ENCODE results near the gene MISFA.
"Not testable (repeated sequence)": the region's sequence is repeated elsewhere in the genome, so short reads cannot be mapped to it uniquely, and the experiment has no call there.

MISFA gene

DNA sequence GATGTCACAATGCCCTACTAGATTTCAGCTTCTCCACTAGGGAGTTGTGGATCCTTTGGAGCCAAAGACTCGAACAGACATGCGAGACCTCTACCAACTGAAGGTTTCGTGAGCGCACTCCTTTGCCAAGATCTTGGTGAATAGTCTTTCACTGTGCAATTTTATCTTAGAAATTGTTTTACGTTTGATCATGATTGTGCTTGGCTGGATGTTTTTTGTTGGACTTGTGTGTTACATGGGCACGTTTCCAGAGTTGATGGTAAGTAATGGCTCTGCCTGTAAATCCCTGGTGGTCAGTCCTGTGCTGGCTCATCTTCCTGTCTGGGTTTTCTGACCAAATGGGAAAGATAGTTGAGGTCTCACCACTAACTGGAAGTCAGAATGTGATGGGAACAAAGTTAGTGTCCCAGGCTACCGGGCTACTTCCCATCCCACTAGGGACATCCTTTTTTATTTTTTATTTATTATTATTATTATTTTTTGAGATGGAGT is at the start of gene MISFA:
TSS of gene MISFA (plus strand) at position 51 of the 492 bp plus-strand sequence. CDS start at position 191, 140 bp downstream.
- DNase-seq (ENCODE audit: low read depth): no peak

DNA sequence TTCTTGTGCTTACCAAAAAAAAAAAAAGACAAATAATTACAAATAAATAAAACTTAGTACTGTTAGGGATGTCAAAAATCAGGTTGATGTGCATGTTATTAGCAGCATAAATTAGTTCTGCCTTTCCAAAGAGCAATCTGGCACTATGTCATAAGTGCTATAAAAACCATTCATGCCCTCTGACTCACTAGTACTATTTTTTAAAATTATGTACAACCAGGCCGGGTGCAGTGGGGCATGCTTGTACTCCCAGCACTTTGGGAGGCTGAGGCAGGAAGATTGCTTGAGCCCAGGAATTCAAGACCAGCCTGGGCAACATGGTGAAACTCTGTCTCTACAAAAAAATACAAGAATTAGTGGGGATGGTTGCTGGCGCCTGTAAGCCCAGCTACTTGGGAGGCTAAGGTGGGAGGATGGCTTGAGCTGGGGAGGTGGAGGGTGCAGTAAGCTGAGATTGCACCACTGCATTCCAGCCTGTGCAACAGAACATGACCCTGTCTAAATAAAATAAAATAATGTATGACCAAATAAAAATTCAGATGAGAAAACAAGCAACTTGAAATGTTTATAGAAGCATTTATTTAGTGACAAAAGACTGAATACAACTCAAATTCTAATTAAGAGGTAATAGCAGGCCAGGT is 36.4 kb upstream of the MISFA start:
- DNase-seq (ENCODE audit: low read depth): no peak

DNA sequence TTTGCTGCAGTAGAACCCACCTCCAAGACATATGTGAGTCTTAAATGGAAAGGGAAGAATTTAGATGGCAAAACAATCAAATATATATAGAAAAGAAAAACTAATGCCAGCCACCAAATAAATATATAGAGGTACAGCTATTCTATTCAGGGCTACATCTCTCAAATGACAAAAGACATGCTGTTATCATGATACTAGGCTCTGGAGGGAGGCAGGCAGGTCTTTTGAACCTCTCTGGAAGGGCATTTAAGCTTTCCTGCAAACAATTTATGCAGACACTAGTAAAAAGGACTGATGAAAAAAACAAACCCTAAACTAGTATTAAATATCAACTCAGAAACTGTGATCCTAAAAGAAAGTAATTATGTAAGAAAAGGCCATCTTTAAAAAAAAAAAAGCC is 35.4 kb upstream of the MISFA start:
- DNase-seq (ENCODE audit: low read depth): no peak

DNA sequence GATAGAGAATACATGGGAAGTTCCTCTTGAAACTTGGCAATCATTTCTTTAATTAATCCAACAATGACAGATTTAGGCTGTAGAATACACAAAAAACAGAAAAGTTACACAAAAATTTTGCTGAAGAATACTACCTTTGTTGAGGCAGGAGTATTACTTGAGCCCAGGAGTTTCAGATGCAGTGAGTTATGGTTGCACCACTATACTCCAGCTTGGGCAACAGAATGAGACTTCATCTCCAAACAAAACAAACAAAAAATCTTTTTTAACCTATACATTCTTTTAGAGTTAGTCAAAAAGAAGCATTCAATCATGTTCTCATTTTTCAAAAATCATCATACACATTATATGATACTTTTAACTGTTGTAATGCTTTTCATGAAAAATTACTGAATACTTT is 33.2 kb upstream of the MISFA start:
- no peak for DNase-seq (ENCODE audit: low read depth)

DNA sequence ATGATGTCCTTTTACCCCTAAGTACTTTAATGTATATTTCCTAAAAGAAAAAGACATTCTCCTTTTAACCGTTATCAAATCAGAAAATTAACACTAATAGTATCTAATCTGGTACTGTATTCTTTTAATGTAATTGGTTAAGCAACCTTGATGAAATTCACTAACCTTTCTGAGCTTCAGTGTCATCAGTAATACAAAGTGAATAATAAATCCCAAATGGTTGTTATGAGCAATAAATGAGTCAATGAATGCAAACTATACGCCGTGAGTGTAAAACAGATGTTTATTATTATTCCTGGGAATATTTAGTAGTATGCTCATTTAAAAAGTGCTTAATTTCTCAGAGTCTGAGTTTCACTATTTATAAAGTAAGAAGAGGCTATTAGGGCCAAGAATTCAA is 32.5 kb upstream of the MISFA start:
- peak; percentile 47 for DNase-seq (ENCODE audit: low read depth)

DNA sequence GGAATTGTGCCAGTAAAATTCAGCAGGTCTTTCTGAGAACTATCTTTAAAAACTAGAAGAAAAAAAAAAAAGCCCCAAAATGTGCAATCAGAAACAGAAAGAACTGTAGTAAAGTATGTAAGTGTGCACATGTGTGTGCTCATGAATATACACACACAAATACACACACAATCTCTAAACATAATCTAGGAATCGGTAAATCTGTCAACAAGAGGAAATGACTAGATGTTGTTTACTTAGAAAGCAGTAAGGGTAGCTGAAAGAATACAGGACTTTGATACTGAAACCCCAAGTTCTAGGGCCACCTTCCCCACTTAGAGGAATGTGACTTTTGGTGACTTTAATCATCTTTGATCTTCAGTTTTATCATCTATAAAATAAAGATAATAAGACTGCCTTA is 24.2 kb upstream of the MISFA start:
- DNase-seq (ENCODE audit: low read depth): no peak

DNA sequence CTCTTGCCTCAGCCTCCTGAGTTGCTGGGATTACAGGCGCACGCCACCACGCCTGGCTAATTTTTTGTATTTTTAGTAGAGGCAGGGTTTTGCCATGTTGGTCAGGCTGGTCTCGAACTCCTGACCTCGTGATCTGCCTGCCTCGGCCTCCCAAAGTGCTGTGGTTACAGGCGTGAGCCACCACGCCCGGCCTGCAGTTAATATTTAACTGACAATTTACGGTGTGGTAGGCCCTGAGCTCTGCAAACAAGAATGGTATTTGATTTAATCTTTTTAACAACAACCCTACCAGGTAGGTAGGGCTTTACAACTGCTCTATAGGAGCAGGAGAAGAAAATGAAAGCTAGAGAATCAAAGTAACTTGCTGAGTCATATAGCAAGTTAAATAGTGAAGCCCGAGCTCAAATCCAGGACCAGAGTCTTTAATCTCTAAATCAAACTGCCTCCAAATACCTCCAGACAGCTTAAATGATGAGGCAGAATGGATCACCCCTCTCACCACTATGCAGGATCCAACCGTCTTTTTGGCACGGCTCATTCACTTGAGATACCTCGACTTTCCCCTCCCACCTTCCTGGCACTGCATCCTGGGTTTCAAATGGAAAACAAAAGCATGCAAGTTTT is 20.5 kb upstream of the MISFA start:
- DNase-seq (ENCODE audit: low read depth): no peak

DNA sequence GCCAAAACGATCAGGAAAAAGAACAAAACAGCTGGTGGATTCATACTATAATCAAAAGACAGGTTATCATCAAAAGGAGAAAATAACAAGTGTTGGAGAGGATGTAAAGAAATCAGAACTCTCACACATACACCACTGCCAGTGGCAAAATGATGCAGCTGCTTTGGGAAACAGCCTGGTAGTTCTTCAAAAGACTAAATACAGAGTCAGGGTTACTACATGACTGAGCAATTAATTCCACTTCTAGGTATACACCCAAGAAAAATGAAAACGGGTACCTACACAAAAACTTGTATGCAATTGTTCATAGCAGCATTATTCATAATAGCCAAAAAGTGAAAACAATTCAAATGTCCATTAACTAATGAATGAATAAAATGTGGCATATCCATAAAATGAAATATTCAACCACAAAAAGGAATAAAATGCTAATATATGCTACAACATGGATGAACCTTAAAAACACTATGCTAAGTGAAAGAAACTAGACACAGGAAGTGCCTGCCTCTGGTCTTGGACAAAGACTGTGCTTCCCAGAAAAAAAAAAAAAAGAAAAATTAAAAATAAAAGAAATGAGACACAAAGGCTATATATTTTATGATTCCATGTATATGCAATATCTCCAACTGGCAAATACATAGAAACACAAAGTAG is 19.3 kb upstream of the MISFA start:
- DNase-seq (ENCODE audit: low read depth): no peak

DNA sequence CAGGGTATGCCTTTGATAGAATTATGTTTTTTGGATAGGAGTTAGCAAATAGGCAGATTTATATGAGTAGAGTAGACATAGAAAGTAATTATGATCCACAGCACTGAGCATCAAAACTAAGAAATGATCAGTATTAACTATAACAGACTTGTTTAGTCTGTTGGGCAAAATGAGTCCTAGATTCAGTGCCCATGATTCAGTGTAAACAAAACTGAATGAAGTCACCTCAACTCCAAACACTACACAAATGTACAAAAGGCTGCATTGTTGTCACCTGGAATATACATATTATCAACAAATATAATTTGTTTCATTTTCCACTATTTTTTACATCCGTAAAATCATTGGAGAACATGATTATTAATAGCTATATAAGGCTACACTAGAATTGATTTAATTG is 17.8 kb upstream of the MISFA start:
- DNase-seq (ENCODE audit: low read depth): no peak

DNA sequence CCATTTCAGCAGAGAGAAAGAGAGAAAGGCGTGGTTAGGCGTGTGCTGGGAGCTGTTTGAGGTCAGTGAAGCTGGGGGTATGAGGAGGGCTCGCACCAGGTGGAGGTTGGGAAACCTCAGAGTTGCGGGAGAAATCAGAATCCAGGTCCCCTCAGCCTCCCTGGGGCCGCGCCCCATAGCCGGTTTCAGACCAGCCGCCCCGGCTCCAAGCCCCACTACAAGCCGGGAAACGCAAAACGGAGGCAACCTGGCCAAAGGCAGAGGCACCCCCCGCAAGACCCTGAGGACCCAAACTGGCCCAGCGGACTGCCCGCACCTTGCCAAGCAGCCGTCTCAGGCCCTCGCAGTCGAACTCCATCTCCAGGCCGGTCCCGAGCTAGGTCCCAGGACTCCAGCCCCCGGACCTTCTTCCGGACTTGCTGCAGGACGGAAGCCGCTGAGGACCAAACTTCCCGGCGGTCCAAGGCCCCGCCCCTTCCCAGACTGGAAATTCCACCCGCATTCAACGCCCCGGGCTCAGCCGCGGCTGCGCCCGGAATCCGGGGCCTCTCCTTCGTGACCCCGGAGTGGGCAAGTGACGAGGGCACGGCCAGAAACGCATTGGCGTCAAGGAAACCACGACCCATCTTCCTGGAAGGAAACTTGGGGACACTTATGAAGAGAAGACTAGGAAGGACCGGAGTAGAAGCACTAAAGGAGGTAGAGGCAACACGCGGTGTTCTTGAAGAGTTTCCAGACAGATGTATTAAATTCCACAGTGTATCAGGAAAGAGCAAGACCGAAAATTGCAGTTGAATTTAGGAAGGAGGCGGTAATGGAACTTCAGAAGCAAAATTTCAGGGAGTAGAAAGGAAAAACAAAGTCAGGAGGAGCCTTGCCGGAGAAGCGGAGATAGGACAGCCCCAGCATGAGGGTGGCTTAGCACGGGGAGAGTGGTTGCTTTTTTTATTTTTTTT is 11.0 kb upstream of the MISFA start, which contains the start of gene UEVLD:
TSS of gene UEVLD (minus strand) at position 438 of the 956 bp plus-strand sequence. CDS start at position 358, 80 bp downstream.
- DNase-seq (ENCODE audit: low read depth): peak; percentile 61

DNA sequence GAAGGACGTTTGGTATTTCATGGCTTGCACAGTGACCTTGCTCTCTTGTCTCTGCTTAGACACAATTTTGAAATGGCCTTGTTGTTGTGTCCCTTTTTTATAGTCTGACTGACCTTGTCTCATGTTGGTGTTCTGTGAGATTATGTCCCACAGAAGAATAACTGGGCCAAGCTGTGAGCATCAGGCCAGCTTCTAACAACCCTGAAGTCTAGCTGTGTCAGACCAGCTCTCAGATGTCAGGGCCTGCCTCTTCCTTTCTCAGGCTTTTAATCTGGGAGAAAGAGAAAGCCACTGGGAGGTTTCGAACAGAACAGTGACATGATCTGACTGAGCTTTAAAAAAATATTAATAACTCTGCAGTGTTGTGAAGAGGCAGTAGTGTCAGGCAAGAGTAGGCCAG is 9.0 kb upstream of the MISFA start:
- no peak for DNase-seq (ENCODE audit: low read depth)

DNA sequence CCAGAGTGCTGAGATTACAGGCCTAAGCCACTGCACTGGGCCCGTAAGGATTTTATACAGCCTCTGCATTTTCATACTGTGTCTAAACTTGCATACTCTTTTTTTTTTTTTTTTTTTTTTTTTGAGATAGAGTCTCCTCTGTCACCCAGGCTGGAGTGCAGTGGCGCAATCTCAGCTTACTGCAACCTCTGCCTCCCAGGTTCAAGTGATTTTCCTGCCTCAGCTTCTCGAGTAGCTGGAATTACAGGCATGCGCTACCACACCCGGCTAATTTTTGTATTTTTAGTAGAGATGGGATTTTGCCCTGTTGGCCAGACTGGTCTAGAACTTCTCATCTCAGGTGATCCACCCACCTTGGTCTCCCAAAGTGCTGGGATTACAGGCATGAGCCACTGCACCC is 5.5 kb upstream of the MISFA start:
- DNase-seq (ENCODE audit: low read depth): not testable (repeated sequence)

DNA sequence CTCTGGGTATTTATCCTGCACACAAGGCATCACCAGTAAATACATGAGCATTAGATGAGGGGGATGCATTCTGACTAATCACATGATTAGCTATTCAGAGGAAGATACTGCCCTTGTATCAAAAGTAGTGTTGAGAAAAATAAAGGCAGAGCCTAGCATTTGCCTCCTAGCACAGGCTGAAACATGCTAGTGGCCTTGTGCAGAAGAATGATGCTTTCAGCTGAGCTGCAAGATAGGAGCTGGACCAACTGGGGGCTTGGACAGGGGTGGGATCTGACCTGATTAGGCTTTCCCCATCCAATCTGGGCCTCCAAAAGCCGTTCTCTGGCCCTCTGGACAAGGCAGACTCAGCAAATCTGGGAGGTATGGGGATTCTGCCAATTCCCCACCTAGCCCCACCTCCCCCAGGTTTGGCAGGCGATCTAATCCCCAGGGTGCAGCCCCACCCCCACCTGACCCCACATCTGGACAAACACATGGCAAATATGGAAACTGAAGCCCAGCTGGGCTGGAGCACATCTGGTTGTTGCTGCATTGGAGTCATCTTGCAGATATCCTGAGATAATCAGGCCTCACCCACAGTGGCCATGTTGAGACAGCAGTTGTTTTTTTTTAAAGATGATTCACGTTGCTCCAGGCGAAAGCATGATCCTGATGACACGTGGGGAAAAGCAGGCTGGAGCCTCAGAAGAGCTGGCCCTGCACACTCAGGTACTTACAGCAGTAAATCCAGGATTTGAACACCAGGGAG is 4.4 kb upstream of the MISFA start:
- peak; percentile 86 for DNase-seq (ENCODE audit: low read depth)

DNA sequence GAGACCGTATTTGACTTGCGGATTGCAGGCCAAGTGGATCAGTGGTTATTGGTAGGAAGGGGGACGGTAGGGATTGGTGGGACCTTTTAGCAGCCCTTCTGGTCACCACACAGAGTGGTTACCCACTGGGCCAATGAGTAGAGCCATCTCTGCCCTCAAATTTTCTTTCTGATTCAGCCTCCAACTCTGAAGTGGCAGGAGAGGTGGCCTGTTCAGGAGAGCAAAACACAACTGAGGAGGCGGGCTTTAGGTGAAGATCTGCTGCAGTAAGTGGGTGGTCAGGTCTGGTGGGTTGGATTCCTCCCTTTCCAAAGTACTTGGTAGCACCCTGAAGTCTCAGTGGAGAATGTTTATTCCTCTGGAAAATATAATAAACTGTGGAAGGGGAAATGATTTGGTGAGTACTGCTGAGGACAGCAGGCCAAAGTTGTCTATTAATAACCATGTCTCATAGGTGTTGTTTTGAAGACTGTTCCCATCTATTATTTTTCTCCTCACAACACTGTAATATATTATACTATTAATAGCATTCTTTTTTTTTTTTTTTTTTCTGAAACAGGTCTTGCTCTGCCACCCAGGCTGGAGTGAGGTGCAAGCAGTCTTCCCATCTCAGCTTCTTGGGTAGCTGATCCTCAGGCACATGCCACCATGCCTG is 1.5 kb downstream of the MISFA start:
- no peak for DNase-seq (ENCODE audit: low read depth)

DNA sequence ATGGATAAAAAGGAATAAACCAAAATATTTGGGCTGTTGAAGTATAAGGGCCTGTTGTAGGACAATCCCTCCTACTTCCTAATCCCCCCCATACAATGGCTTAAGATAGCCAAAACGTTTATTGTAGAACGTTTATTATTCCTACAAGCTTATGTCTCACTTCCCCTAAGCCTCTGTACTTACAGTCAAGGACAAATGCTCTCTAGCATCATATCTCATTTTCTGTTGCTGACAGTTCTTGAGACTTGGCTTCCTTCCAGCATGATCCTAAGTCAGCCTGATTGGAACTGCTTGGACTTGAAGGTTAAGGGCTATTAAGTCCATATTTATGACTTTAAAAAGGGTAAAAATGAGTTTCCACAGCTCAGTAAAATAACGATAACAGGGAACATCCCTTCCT is 8.8 kb downstream of the MISFA start:
- no peak for DNase-seq (ENCODE audit: low read depth)

DNA sequence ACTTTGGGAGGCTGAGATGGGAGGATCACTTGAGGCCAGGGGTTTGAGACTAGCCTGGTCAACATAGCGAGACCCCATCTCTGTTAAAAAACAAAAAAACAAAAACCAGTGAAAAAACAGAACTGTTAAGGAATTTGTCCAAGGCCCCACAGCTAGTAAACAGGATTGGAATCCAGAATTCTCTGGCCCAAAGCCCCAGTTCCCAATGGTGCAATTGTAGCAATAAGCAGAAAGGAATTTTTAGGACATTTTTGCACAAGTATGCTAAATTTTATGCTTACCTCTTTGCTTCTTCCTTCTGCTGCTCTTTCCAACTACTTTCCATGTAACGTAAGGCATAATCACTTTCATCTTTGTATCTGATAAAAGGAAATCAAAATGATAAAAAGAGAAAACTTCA is 11.6 kb downstream of the MISFA start:
- DNase-seq (ENCODE audit: low read depth): no peak

DNA sequence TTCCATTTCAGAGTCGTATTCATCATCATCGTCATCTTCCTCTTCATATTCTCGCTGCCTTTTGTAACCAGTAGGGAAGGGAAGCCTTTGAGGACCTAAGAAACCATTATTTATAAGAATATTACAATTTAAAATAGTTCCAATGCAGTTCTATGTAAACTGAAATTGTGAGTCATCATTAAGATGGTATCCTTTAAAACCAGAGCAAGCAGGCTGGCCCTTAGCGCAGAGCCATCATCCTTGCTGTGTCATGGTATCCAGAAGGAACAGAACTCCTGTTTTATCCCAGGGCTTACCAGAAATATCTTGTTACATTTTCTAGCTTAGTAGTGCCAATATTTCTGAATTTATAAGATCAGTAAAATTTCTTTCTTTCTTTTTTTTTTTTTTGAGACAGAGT is 12.8 kb downstream of the MISFA start:
- no peak for DNase-seq (ENCODE audit: low read depth)

DNA sequence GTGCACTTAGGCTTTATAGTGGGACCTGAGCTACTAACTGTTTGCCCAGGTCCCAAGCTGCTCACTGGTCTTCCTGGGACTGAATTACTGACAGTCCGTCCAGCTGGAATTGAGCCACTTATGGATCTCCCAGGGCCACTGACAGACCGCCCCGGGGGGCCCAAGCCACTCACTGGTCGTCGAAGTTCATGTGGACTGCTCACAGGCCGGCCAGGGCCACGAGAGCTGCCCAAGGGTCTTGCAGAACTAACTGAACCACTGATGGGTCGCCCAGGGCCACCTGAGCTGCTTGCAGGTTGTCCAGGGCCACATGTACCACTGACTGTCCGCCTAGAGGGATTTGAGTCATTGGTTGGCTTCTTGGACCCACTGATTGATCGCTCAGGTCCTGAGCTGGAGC is 15.1 kb downstream of the MISFA start:
- no peak for DNase-seq (ENCODE audit: low read depth)

DNA sequence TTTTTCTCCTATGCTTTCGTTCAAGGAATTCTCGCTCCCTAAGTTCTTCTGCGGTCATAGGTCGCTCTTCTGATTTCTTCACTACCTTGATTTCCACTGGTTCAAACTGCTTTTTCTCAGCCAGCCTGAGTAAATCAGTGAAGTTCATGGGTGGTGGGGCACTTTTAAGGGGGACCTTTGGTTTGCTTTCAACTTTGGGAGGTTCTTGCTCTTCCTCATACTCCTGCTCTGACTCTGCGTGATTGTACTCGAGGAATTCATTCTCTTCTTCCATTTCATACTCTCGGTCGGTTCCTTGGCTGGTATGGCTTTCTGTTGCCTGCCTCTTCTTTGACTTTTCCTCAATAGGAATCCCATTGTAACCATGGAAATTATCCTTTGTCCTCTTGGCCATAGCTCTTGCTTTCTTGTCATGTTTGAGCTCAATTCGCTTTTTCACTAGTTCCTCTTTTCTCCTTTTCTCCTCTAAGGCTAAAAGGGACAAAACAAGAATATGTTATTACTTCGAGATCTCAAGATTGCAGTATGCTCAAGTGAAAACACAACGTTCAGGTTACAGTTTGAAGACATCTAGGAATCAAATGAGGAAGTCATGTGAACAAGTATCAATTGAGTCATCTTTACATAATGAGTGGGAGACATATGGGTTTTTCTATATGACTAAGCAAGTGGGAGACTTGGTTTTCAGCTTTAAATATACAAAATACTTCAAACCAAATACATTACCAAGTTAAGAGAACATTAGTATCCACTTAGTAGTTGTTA is 16.2 kb downstream of the MISFA start:
- DNase-seq (ENCODE audit: low read depth): no peak

DNA sequence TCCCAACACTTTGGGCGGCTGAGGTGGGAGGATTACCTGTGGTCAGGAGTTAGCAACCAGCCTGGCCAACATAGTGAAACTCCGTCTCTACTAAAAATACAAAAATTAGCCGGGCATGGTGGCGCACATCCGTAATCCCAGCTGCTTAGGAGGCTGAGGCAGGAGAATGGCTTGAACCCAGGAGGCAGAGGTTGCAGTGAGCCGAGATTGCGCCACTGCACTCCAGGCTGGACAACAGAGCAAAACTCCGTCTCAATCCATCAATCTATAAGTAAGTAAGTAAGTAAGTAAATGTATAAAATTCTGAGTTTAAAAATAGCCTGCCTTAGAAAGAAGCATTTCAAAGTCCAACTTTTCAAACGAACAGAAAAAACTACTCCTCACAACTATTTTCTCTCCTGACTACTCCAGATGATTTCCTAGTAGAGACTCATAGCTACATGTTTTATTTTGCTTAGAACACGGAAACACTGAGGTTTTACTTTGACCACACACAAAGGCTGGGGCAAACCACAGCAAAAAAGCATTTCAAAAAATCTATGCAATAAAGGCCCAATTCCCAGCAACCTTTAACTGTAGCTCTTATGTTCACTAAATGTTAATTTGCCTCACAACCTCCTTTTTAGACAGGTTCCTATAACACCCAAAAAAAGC is 18.2 kb downstream of the MISFA start:
- no peak for DNase-seq (ENCODE audit: low read depth)

All from HS-5 (cell line).